ENCODE results near the gene NCLN. TPM values are rescaled to one million over a fixed set of nuclear protein-coding genes. Genes with fewer than 3 reads are reported as not detected.

The NCLN gene
- total and polyA plus RNA-seq, 8 donors = 16.7 to 381 (median 50.4) TPM

DNA sequence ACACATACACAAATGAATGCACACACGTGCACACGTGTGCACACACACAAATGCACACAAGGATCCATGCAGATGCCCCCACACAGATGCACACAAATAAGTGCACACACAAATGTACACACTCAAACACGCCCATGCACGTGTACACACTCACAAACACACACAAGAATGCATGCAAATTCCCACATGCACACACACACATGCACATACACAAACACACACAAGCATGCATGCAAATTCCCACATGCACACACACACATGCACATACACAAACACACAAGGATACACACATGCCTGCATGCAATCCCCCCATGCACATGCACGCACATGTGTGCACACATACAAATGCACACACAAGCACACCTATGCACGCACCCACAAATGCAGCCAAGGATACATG is 36.6 kb upstream of the NCLN start:
- Histone ChIP-seq H3K9me3 (no peaks in the 10 kb centered on the region), H3K27ac (no peak overlapping the region), H3K4me1 (peaks cover 0 to 10% (median 0%) of the 10 kb centered on the region in 4 donors), H3K27me3 (peaks cover 0 to 40% (median 4%) of the 10 kb centered on the region in 3 donors), H3K36me3 (peaks cover 0 to 27% (median 7%) of the 10 kb centered on the region in 4 donors), H3K4me3 (no peak overlapping the region)
- intact Hi-C loops (cut with DNase I; ENCODE audit: low total_unique reads) = no loop called here
- no peak for DNase-seq
- 90 to 97% (median 93%) methylated on average over 6 of the region's 6 CpGs for WGBS, 5 donors
- TF ChIP-seq, protein P1, sequence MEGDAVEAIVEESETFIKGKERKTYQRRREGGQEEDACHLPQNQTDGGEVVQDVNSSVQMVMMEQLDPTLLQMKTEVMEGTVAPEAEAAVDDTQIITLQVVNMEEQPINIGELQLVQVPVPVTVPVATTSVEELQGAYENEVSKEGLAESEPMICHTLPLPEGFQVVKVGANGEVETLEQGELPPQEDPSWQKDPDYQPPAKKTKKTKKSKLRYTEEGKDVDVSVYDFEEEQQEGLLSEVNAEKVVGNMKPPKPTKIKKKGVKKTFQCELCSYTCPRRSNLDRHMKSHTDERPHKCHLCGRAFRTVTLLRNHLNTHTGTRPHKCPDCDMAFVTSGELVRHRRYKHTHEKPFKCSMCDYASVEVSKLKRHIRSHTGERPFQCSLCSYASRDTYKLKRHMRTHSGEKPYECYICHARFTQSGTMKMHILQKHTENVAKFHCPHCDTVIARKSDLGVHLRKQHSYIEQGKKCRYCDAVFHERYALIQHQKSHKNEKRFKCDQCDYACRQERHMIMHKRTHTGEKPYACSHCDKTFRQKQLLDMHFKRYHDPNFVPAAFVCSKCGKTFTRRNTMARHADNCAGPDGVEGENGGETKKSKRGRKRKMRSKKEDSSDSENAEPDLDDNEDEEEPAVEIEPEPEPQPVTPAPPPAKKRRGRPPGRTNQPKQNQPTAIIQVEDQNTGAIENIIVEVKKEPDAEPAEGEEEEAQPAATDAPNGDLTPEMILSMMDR (IDR thresholded peaks at IDR 0.05) = no peak
- TF ChIP-seq POLR2AphosphoS5 (IDR thresholded peaks at IDR 0.05) = no peak
- no peak for TF ChIP-seq POLR2A (IDR thresholded peaks at IDR 0.05)
- no peak for TF ChIP-seq EP300 (IDR thresholded peaks at IDR 0.05)

DNA sequence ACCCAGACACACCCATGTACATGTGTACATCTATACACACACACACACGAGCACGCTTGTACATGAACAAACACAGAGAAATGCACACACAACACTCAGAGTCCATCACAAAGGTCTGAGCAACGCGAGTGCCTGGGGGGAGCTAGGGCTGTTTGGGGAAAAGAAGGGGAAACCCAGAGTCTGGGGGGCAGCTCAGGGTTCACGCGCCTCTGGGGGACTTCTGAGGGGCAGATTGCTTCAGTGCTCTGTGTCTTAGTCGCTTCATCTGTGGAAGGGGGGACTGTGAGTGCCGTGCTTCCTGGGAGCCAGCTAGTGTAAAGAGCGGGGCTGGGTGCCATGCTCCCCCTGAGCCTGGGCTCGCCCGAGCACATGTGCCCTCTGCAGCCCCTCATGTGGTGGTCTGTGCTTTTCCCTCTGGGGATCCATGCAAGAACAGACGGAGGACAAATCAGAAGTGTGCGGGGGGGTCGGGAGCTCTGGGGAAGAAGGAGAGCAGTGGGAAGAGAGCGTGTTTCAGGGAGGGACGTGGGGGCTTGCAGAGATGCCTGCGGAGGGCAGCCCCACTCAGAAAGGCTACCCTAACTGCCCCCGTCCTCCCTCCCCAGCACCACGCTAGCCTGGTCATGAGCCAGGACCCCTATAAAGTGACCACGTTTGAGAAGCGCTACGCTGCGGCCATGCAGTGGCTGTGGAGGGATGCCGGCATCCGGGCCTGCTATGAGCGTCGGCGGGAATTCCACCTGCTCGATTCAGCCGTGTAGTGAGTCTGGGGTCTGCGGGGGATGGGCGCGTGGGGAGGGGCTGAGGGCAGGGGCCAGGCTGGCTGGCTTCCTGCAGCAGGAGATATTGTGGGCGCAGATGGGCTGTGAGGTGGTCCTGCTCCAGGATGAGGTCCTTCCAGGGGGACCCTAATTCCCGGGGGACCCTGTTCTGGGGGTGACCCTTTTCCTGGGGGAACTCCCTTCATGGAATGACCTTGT is 35.9 kb upstream of the NCLN start:
- H3K4me3 ChIP-seq = no peak overlapping the region
- H3K9me3 ChIP-seq = no peaks in the 10 kb centered on the region
- no peak for DNase-seq
- H3K4me1 ChIP-seq = peaks cover 0 to 11% (median 0%) of the 10 kb centered on the region in 4 donors
- no peak overlapping the region for H3K27ac ChIP-seq
- peaks cover 0 to 40% (median 4%) of the 10 kb centered on the region in 3 donors for H3K27me3 ChIP-seq
- intact Hi-C loops (cut with DNase I; ENCODE audit: low total_unique reads) = no loop called here
- TF ChIP-seq EP300 (IDR thresholded peaks at IDR 0.05) = no peak
- no peak for TF ChIP-seq POLR2AphosphoS5 (IDR thresholded peaks at IDR 0.05)
- TF ChIP-seq POLR2A (IDR thresholded peaks at IDR 0.05) = no peak
- TF ChIP-seq, protein P1 (IDR thresholded peaks at IDR 0.05) = no peak
- peaks cover 0 to 27% (median 7%) of the 10 kb centered on the region in 4 donors for H3K36me3 ChIP-seq
- WGBS, 5 donors = 55 to 73% (median 72%) methylated on average over 31 to 35 of the region's 35 CpGs

DNA sequence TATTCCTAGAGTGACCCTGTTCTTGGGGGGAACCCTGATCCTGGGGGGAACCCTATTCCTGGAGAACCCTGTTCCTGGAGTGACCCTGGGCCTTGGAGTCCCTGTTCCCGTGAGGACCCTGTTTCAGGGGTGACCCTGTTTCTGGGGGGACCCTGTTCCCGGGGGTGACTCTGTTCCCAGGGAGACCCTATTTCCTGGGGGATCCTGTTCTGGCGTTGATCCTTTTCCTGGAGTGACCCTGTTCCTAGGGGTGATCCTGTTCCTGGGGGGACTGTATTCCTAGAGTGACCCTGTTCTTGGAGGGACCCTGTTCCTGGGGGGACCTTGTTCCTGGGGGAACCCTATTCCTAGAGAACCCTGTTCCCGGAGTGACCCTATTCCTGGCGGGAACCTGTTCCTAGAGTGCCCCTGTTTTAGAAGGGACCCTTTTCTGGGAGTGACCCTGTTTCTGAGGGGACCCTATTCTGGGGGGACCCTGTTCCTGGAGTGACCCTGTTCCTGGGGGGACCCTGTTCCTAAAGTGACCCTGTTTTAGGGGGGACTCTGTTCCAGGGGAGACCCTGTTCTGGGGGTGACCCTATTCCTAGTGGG is 34.9 kb upstream of the NCLN start:
- Histone ChIP-seq H3K36me3 (peaks cover 0 to 27% (median 7%) of the 10 kb centered on the region in 4 donors), H3K27me3 (peaks cover 0 to 36% (median 4%) of the 10 kb centered on the region in 3 donors), H3K4me3 (no peak overlapping the region), H3K27ac (no peak overlapping the region), H3K4me1 (peaks cover 0 to 13% (median 0%) of the 10 kb centered on the region in 4 donors), H3K9me3 (no peaks in the 10 kb centered on the region)
- 81 to 88% (median 84%) methylated on average over 5 of the region's 5 CpGs for WGBS, 5 donors
- intact Hi-C loops (cut with DNase I; ENCODE audit: low total_unique reads) = no loop called here
- TF ChIP-seq, protein P1 (IDR thresholded peaks at IDR 0.05) = no peak
- TF ChIP-seq POLR2AphosphoS5 (IDR thresholded peaks at IDR 0.05) (no peak), POLR2A (IDR thresholded peaks at IDR 0.05) (no peak), EP300 (IDR thresholded peaks at IDR 0.05) (no peak)
- no peak for DNase-seq

DNA sequence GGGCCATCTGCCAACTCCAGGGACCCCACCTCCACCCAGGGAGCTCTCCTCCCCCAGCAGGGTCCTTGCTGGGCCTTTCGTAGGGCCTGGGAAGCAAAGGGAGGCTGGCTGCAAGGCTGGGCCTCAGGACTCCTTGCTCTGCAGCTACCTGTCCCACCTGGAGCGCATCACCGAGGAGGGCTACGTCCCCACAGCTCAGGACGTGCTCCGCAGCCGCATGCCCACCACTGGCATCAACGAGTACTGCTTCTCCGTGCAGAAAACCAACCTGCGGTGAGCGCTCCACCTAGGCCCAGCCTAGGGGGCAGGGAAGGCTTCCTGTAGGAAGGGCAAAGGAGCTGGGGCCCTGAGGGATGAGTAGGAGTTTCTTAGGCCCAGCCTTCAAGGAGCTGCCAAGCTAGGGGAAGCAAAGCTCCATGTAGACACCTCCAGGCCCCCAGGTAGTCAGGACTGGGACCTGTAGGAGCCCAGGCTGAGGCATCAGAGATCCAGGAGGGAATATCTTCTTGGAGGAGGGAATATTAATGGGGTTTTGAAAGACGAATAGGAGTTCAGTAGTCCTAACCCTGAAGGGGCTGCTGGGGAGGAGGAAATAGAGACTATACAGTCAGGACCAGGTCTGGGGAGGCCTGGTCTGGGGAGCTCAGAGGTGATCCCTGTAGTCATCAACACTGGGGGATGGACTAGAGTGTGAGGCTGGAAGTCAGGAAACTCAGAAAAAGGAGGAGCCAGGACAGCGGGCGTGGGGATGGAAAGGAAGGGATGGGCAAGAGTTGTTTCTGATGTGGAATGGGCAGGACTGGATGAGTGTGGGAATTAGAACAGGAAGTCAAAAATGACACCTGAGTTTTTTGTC is 33.9 kb upstream of the NCLN start:
- Histone ChIP-seq H3K4me3 (no peak overlapping the region), H3K27ac (no peak overlapping the region), H3K4me1 (peaks cover 0 to 4% (median 0%) of the 10 kb centered on the region in 4 donors), H3K27me3 (peaks cover 0 to 26% (median 4%) of the 10 kb centered on the region in 3 donors), H3K9me3 (no peaks in the 10 kb centered on the region), H3K36me3 (peaks cover 0 to 27% (median 7%) of the 10 kb centered on the region in 4 donors)
- TF ChIP-seq EP300 (IDR thresholded peaks at IDR 0.05) = no peak
- TF ChIP-seq POLR2A (IDR thresholded peaks at IDR 0.05) = no peak
- TF ChIP-seq, protein P1 (IDR thresholded peaks at IDR 0.05) = no peak
- DNase-seq = no peak
- WGBS, 5 donors = 78 to 86% (median 83%) methylated on average over 9 to 14 of the region's 14 CpGs
- intact Hi-C loops (cut with DNase I; ENCODE audit: low total_unique reads) = no loop called here

Measured in stomach (tissue), 9 donors.